Keratinocyte (primary cell): ENCODE results near the gene MPLKIP. TPM values are rescaled to one million over a fixed set of nuclear protein-coding genes. Genes with fewer than 3 reads are reported as not detected.
"Not testable (repeated sequence)": the region's sequence is repeated elsewhere in the genome, so short reads cannot be mapped to it uniquely, and the experiment has no call there.

Source experiments
- DNase-seq: peaks from one replicate; pipeline ENCODE4 v3.0.0-alpha.2; 2011; ENCODE audit warnings: low read depth, missing footprints, low spot score
- FAIRE-seq: peaks from 2 replicates; lab custom pipeline; 2011; peaks lifted over from hg19 to GRCh38; lab: Jason Lieb, UNC
- H2AFZ ChIP-seq: 2 replicates; pipeline ENCODE4 v1.6.0; 2012; ENCODE audit warnings: low read length, control low read depth, inconsistent platforms; ENCODE audit not compliant: control insufficient read depth
- H3K27ac ChIP-seq: 2 replicates; pipeline ENCODE4 v1.5.1; 2011; ENCODE audit warnings: low read length; ENCODE audit not compliant: control insufficient read depth, insufficient read depth
- H3K27me3 ChIP-seq: 3 replicates; pipeline ENCODE4 v1.6.0; 2011; ENCODE audit warnings: low read length; ENCODE audit not compliant: control insufficient read depth, insufficient read depth; ENCODE audit errors: extremely low read depth
- H3K36me3 ChIP-seq, 2 experiments: 2 replicates in 1 of 2; 3 replicates in 1 of 2; pipeline ENCODE4 v1.5.1; 2011; ENCODE audit warnings: low read length in 2 of 2, mild to moderate bottlenecking in 1 of 2; ENCODE audit not compliant: control insufficient read depth in 2 of 2, insufficient read depth in 2 of 2; ENCODE audit errors: extremely low read depth in 1 of 2
- H3K4me1 ChIP-seq: 3 replicates; pipeline ENCODE4 v1.5.1; 2011; ENCODE audit warnings: low read length; ENCODE audit not compliant: control insufficient read depth, insufficient read depth; ENCODE audit errors: extremely low read depth
- H3K4me2 ChIP-seq: 3 replicates; pipeline ENCODE4 v1.6.0; 2011; ENCODE audit warnings: low read depth, low read length; ENCODE audit not compliant: control insufficient read depth, insufficient read depth; ENCODE audit errors: extremely low read depth
- H3K4me3 ChIP-seq, 3 experiments: fragments of 200-600 bp in 1 of 3; sonication (generic) in 1 of 3; 2 replicates in 2 of 3; 3 replicates in 1 of 3; pipeline ENCODE4 v1.5.1; 2011 to 2016; ENCODE audit warnings: low read length in 3 of 3, mild to moderate bottlenecking in 3 of 3, control low read depth in 2 of 3, inconsistent platforms in 1 of 3, low read depth in 1 of 3, mixed read lengths in 1 of 3, mixed run types in 1 of 3, moderate library complexity in 1 of 3; ENCODE audit not compliant: control insufficient read depth in 2 of 3, insufficient read depth in 2 of 3; ENCODE audit errors: extremely low read depth in 1 of 3
- H3K79me2 ChIP-seq: 2 replicates; pipeline ENCODE4 v1.6.0; 2012; ENCODE audit warnings: low read length; ENCODE audit not compliant: control insufficient read depth, insufficient read depth
- H3K9ac ChIP-seq: 3 replicates; pipeline ENCODE4 v1.6.0; 2011; ENCODE audit warnings: low read length; ENCODE audit not compliant: control insufficient read depth, insufficient read depth; ENCODE audit errors: extremely low read depth
- H3K9me1 ChIP-seq: 3 replicates; pipeline ENCODE4 v1.6.0; 2011; ENCODE audit warnings: low read length; ENCODE audit not compliant: control insufficient read depth, insufficient read depth; ENCODE audit errors: extremely low read depth
- H3K9me3 ChIP-seq: 2 replicates; pipeline ENCODE4 v1.5.1; 2012; ENCODE audit warnings: low read depth, low read length; ENCODE audit not compliant: control insufficient read depth
- H4K20me1 ChIP-seq: 3 replicates; pipeline ENCODE4 v1.6.0; 2011; ENCODE audit warnings: low read length; ENCODE audit not compliant: control insufficient read depth, insufficient read depth; ENCODE audit errors: extremely low read depth
- EZH2 ChIP-seq: IDR thresholded peaks from one replicate; pipeline ENCODE4 v1.6.1; 2012; ENCODE audit warnings: inconsistent platforms, mild to moderate bottlenecking, low read length, moderate library complexity
- dilution Hi-C: fragments of 300-500 bp; cut with MboI; formaldehyde crosslinking; loops from one replicate; pipeline ENCODE4 v1.7.0; 2020; ENCODE audit warnings: low sequenced_read_pairs; ENCODE audit not compliant: extremely low pct_ligation_motif_present
- polyA plus RNA-seq, 5 experiments: library from polyadenylated mRNA; depleted of rRNA in 3 of 5; stranded (reverse) in 3 of 5; stranded (forward) in 1 of 5; unstranded in 1 of 5; fragments of >200 nt; gene quantifications; 1 replicate in 1 of 5; 2 replicates in 3 of 5; 3 replicates in 1 of 5; pipeline versions ENCODE4 v1.2.1 to v1.2.3, GENCODE V29; 2011 to 2012; ENCODE audit warnings: missing spikeins in 2 of 5, low read depth in 1 of 5, low replicate concordance in 1 of 5
- TF ChIP-seq, protein P1 (sequence below), 3 experiments: IDR thresholded peaks in 1 of 3; conservative IDR thresholded peaks in 1 of 3; optimal IDR thresholded peaks in 1 of 3; 2 replicates in 2 of 3; 3 replicates in 1 of 3; pipeline versions ENCODE3 to v1.5.1; 2011; ENCODE audit warnings: low read length in 3 of 3, mild to moderate bottlenecking in 3 of 3, moderate library complexity in 2 of 3, control low read depth in 1 of 3, inconsistent platforms in 1 of 3; ENCODE audit not compliant: insufficient read depth in 2 of 3; ENCODE audit errors: extremely low read depth in 1 of 3

Gene MPLKIP
- polyA plus RNA-seq, 1 donor (not counting 4 experiments of a cell fraction or from before 2014, with no cell fraction given): 43.3 TPM

DNA sequence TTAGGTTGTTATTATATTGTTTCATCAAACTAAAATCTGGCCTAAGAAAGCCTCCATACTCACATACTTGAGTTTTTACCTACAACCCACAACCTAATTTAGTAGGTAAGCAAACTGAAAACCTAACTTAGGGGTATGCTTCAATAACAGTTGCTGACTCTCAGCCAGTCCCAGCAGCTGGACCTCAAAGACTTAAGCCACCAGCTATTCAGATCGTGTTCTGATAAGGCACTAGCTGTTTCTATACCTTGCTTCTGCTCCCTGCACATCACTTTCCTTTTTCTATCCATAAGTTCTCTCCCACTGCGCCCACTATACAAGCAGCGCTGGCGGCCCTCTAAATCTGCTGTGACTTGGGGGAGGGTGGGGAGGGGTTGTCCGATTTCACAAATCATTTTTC is 42.6 kb upstream of the MPLKIP start:
- H3K27me3 ChIP-seq: no peaks in the 10 kb centered on the region
- H3K36me3 ChIP-seq: no peaks in the 10 kb centered on the region
- H3K79me2 ChIP-seq: no peaks in the 10 kb centered on the region
- no peak for TF ChIP-seq EZH2
- TF ChIP-seq, protein P1, sequence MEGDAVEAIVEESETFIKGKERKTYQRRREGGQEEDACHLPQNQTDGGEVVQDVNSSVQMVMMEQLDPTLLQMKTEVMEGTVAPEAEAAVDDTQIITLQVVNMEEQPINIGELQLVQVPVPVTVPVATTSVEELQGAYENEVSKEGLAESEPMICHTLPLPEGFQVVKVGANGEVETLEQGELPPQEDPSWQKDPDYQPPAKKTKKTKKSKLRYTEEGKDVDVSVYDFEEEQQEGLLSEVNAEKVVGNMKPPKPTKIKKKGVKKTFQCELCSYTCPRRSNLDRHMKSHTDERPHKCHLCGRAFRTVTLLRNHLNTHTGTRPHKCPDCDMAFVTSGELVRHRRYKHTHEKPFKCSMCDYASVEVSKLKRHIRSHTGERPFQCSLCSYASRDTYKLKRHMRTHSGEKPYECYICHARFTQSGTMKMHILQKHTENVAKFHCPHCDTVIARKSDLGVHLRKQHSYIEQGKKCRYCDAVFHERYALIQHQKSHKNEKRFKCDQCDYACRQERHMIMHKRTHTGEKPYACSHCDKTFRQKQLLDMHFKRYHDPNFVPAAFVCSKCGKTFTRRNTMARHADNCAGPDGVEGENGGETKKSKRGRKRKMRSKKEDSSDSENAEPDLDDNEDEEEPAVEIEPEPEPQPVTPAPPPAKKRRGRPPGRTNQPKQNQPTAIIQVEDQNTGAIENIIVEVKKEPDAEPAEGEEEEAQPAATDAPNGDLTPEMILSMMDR (optimal IDR thresholded peaks at IDR 0.05 in 1 of 3, IDR thresholded peaks at IDR 0.05 in 1 of 3, conservative IDR thresholded peaks at IDR 0.05 in 1 of 3; ENCODE audit: extremely low read depth in 1 of 3, insufficient read depth in 2 of 3, low read length in 3 of 3): no peak
- H3K9ac ChIP-seq: no peak overlapping the region
- no peak overlapping the region for H3K4me2 ChIP-seq
- H2AFZ ChIP-seq: no peak overlapping the region
- no peaks in the 10 kb centered on the region for H3K4me1 ChIP-seq
- dilution Hi-C loops: no loop called here
- DNase-seq (no peak), FAIRE-seq (no peak)
- H3K9me1 ChIP-seq: no peaks in the 10 kb centered on the region
- H4K20me1 ChIP-seq: no peaks in the 10 kb centered on the region
- no peak overlapping the region for H3K4me3 ChIP-seq
- H3K27ac ChIP-seq: no peak overlapping the region
- H3K9me3 ChIP-seq: no peaks in the 10 kb centered on the region

DNA sequence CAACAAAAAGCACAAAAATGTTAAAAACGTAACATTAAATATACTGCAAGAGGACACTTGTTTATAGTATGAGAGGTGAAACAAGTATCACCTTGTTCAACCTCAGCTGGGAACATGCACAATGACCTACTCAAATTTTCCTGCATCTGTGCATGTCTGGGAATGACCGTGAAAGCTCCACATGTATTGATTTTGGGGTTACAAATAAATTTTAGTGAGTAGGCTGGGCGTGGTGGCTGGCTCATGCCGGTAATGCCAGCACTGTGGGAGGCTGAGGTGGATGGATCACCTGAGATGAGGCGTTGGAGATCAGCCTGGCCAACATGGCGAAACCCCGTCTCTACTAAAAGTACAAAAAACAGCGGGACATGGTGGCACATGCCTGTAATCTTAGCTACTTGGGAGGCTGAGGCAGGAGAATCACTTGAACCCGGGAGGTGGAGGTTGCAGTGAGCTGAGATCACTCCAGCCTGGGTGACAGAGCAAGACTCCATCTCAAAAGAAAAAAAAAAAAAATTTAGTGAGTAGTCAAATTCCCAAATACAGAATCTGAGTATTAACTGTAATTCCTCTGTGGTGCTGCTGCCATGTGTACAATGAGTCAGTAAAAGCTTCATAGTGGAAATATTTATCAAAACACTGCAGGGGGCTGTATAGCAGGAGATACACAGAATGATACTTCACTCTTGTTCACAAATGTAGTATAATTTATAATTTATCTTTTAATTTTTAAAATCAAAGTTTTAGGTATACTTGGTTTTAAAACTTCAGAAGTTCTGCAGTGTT is 41.5 kb upstream of the MPLKIP start:
- H3K27ac ChIP-seq: no peak overlapping the region
- H3K4me3 ChIP-seq: no peak overlapping the region
- no peak for TF ChIP-seq EZH2
- TF ChIP-seq, protein P1 (optimal IDR thresholded peaks at IDR 0.05 in 1 of 3, IDR thresholded peaks at IDR 0.05 in 1 of 3, conservative IDR thresholded peaks at IDR 0.05 in 1 of 3; ENCODE audit: extremely low read depth in 1 of 3, insufficient read depth in 2 of 3, low read length in 3 of 3): no peak
- no peaks in the 10 kb centered on the region for H4K20me1 ChIP-seq
- no peaks in the 10 kb centered on the region for H3K36me3 ChIP-seq
- no peak overlapping the region for H3K4me2 ChIP-seq
- H3K4me1 ChIP-seq: no peaks in the 10 kb centered on the region
- H3K9ac ChIP-seq: no peak overlapping the region
- no peak for DNase-seq
- no peak for FAIRE-seq
- dilution Hi-C loops: no loop called here
- H3K27me3 ChIP-seq: no peaks in the 10 kb centered on the region
- H3K9me3 ChIP-seq: no peaks in the 10 kb centered on the region
- no peak overlapping the region for H2AFZ ChIP-seq
- no peaks in the 10 kb centered on the region for H3K9me1 ChIP-seq
- H3K79me2 ChIP-seq: no peaks in the 10 kb centered on the region

- H3K9me3 ChIP-seq, FAIRE-seq, H3K36me3 ChIP-seq, H4K20me1 ChIP-seq, DNase-seq, H3K9ac ChIP-seq, dilution Hi-C loops, H3K9me1 ChIP-seq, H3K27me3 ChIP-seq, H3K4me3 ChIP-seq, H3K79me2 ChIP-seq, H3K4me2 ChIP-seq, H3K4me1 ChIP-seq, H3K27ac ChIP-seq, H2AFZ ChIP-seq: not testable (repeated sequence)
These were observed 40.8 kb upstream of the MPLKIP start for GRCh38 chr7:40175256-40175655.

DNA sequence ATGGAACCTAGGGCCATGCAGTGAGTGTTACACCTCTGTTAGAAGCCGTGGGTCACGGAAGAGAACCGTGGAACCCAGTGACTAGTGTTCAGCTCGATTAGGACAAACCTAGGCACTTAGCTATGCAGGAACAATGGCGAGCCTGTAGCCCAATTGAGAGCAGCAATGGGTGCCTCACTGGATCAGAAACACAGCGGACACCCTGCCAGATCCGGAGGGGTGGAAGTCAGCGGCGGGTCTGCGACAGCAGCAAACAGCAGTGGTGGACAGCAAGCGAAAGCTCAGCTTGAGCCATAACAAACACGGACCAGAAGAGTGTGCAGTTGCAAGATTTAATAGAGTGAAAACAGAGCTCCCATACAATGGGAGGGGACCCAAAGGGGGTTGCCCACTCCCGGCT is 38.7 kb upstream of the MPLKIP start:
- dilution Hi-C loops, H3K36me3 ChIP-seq, H3K4me1 ChIP-seq, H2AFZ ChIP-seq, H3K9ac ChIP-seq, H3K4me3 ChIP-seq, H3K4me2 ChIP-seq, H3K27ac ChIP-seq, DNase-seq, H3K79me2 ChIP-seq, H3K9me1 ChIP-seq, H3K9me3 ChIP-seq, H3K27me3 ChIP-seq, H4K20me1 ChIP-seq, FAIRE-seq: not testable (repeated sequence)
